ENCODE measurements around the gene CCDC33. TPM values are rescaled to one million over a fixed set of nuclear protein-coding genes. Genes with fewer than 3 reads are reported as not detected.

CCDC33 gene
- polyA plus RNA-seq, 1 donor = not detected

GRCh38 chr15:74380361-74381189 lies 144.4 kb downstream of the CCDC33 start:
- DNase-seq (ENCODE audit: low read depth) = no peak

DNA sequence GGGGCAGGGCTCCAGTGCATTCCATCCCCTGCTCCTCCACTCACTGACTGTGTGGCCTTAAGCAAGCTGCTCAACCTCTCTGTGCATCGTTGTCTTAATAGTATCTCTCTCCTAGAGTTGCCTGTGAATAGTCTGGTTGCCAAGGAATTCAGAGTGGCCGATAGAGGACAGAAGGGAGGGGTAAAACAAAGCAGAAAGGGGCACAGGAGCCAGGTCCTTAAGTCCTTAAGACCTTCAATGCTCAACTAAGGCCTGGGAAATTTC lies 145.0 kb downstream of the CCDC33 start:
- DNase-seq (ENCODE audit: low read depth) = no peak

DNA sequence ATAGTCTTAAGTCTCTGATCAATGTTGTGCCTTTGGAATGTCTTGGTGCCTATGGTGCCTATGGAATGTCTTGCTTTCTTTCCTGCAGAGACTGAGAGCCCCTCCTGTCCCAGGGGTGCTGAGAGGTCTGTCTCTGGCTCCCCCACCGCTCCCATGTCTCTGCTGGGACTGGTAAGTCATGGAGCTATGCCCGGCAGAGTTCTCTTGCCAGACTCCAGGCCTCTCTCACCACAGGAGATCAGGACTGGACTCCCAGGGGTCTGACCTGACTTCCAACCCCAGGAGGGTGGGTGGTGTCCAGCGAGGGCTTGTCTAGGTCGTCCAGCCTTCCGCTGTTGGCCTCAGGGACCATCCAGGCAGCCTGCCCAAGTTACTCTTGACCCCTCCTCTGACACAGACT lies 145.4 kb downstream of the CCDC33 start:
- no peak for DNase-seq (ENCODE audit: low read depth)

GRCh38 chr15:74382004-74382816 lies 146.1 kb downstream of the CCDC33 start:
- DNase-seq (ENCODE audit: low read depth) = no peak

DNA sequence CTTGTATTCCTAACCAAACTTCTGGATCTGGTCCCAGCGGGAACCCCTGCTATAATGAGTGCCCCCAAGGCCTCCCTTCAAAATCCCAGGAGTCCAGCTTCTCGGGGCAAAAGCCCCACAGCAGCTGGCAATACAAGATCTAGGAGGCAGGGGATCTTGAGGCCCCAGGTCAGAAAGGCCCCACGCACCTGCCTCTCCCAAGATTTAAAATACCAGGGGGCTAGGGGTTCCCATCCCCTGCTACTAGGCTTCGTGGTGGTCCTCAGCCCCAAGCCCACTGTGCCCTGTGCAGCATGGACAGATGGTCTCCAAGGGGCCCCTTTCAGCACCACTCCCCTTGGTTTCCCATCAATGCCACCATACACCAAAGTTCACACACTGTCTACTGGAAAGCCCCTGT lies 147.2 kb downstream of the CCDC33 start:
- no peak for DNase-seq (ENCODE audit: low read depth)

DNA sequence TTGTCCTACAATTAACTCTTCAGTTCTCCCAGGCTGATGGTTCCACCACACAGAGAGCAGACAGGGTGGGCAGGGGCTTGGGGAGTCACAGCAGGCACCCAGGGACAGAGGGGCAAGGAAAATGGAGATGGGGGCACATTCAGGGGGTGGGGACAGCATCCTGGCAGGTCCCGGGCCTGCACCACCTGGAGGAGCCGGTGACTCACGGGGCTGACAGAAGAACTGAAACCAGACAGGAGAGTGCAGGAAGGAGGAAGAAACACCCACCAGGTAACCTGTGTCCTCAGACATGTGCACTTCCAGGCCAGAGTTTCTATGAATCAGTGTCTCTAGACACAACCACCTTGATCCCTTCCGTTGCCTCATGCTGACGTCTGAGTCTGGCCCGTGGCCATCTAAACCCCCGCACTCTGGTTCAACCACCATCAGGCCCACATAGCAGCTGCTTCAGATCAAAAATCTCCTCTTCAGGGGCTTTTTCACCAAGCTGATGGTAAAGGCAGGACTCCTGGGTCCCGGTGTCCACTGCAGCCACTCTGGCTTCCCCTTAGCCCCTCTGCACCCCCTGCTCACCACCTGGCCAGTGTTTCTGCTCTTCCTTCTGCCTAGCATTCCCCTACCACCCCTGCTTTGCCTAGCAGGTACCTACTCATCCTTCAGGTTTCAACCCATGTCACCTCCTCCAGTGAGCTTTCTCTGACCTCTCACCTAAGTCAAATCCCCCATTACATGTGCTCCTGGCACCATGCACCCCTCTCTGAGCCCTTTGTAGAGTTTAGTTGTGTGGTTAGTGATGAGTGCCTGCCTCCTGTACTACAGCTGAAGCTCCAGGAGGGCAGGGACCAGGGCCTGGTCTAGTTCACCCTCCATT lies 147.8 kb downstream of the CCDC33 start:
- no peak for DNase-seq (ENCODE audit: low read depth)

DNA sequence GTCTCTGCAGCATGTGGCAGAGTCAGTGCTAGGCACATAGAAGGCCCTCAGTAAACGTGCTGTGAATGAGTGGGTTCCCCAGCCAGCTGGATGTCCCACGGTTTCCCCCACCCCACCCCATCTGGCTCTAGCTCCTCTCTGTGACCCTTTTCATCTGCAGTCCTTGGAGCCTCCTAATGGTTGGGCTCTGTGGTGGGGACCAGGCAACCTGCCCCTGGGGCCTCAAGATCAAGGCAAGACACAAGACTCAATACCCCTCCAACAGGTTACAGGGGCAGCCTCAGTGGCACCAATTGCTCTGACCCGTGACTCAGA lies 148.4 kb downstream of the CCDC33 start:
- DNase-seq (ENCODE audit: low read depth) = no peak

DNA sequence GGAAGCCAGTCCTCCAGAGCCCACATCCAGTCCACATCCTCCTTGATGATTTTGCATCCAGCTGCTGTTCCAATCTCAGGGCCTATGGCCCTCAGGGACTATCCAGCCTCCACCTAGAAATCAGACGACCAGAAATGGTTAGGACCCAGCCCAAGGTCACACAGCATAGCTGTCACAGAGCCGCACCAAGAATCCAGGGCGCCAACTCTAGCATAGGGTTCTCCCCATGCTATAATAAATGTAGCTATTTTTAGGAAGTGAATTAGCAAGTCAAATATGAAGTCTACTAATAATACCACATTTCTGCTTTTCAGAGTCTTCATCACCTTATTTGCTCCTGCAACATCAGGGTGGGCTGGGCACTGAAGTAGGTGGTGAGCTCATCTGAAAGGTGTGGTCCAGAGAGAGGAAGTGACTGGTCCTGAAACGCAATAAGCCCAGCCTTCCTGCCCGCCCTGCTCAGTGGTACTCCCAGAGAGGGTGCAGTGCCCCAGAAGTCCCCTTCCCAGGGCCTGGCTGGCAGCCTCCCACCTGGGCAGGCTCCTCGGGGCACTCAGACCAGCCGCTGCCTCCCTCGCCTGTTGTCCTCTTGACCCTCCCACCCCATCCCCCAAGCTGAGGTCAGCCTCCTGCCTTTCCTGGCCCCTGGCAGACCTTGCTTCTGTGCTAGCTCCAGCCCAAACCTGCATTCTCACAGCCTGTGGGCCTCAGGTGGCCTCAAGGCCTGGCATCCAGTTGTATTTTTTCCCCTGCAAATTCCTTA lies 148.9 kb downstream of the CCDC33 start:
- no peak for DNase-seq (ENCODE audit: low read depth)

DNA sequence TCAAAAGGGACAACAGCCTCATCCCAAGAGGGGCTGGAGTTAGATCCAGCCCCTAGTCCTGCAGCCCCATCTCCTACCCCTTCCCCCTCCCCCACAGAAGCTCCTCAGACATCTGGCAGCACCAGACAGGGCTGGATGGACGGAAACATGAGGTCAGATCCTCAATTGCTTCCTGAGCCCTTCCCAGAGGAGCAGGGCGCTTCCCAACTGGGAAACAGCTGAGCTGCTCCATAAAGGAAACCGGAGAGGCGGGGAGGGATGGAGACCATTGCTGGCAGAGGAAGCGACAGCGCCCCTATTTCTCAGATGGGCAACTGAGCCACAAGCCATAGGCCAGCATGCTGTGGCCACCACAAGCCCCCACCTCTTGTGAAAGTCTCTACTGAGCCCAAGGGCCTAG lies 149.6 kb downstream of the CCDC33 start:
- DNase-seq (ENCODE audit: low read depth) = no peak

Other genes with a start within 250 kb of the CCDC33 start
- gene STOML1, start 244.0 kb upstream of the CCDC33 start, polyA plus RNA-seq (ENCODE audit: insufficient read length) = 39.0 TPM
- 32.6 TPM for gene PML, start 241.6 kb upstream of the CCDC33 start, polyA plus RNA-seq (ENCODE audit: insufficient read length)
- gene GOLGA6A, start 153.8 kb upstream of the CCDC33 start, polyA plus RNA-seq (ENCODE audit: insufficient read length) = 0.53 TPM
- gene ISLR2, start 105.7 kb upstream of the CCDC33 start, polyA plus RNA-seq (ENCODE audit: insufficient read length) = 7.3 TPM
- 142 TPM for gene ISLR, start 62.6 kb upstream of the CCDC33 start, polyA plus RNA-seq (ENCODE audit: insufficient read length)
- 0.97 TPM for gene STRA6, start 33.5 kb upstream of the CCDC33 start, polyA plus RNA-seq (ENCODE audit: insufficient read length)
- 1.0 TPM for gene CYP11A1, start 131.3 kb downstream of the CCDC33 start, polyA plus RNA-seq (ENCODE audit: insufficient read length)
- gene SEMA7A, start 197.6 kb downstream of the CCDC33 start, polyA plus RNA-seq (ENCODE audit: insufficient read length) = 5.4 TPM
- 33.4 TPM for gene UBL7, start 224.8 kb downstream of the CCDC33 start, polyA plus RNA-seq (ENCODE audit: insufficient read length)

All from forelimb muscle (tissue), 1 donor.